ENCODE measurements around the gene MT1G.
"Not testable (repeated sequence)": the region's sequence is repeated elsewhere in the genome, so short reads cannot be mapped to it uniquely, and the experiment has no call there.

Gene MT1G

GRCh38 chr16:56634715-56635440 lies 33.0 kb downstream of the MT1G start:
- DNase-seq: no peak

GRCh38 chr16:56633535-56633934 lies 34.3 kb downstream of the MT1G start:
- DNase-seq: no peak

GRCh38 chr16:56632848-56633365 lies 35.0 kb downstream of the MT1G start:
- DNase-seq: no peak

GRCh38 chr16:56632156-56632847 lies 35.6 kb downstream of the MT1G start, which contains the start of gene MT1M:
TSS of gene MT1M (plus strand) at chr16:56632659. CDS start at chr16:56632732, 73 bp downstream.
- DNase-seq: no peak

- DNase-seq: no peak
These were observed 36.1 kb downstream of the MT1G start for GRCh38 chr16:56631832-56632155.

- no peak for DNase-seq
These were observed 36.7 kb downstream of the MT1G start for GRCh38 chr16:56631197-56631596.

- DNase-seq: no peak
These were observed 37.7 kb downstream of the MT1G start for GRCh38 chr16:56630134-56630533.

GRCh38 chr16:56629531-56629930 lies 38.3 kb downstream of the MT1G start:
- no peak for DNase-seq

GRCh38 chr16:56628486-56629350 lies 39.1 kb downstream of the MT1G start:
- DNase-seq: no peak

GRCh38 chr16:56626685-56627084 lies 41.2 kb downstream of the MT1G start:
- no peak for DNase-seq

- DNase-seq: no peak
These were observed 41.8 kb downstream of the MT1G start for GRCh38 chr16:56625943-56626654.

- DNase-seq: no peak
These were observed 42.5 kb downstream of the MT1G start, which contains the start of gene MT1E for GRCh38 chr16:56625140-56625942. TSS of gene MT1E (plus strand) at chr16:56625781. CDS start at chr16:56625852, 71 bp downstream.

GRCh38 chr16:56623637-56624036 lies 44.2 kb downstream of the MT1G start:
- no peak for DNase-seq

- DNase-seq: not testable (repeated sequence)
These were observed 44.7 kb downstream of the MT1G start for GRCh38 chr16:56623184-56623583.

GRCh38 chr16:56621665-56622445 lies 46.0 kb downstream of the MT1G start:
- not testable (repeated sequence) for DNase-seq

- DNase-seq: no peak
These were observed 47.4 kb downstream of the MT1G start for GRCh38 chr16:56620339-56620897.

- no peak for DNase-seq
These were observed 49.7 kb downstream of the MT1G start for GRCh38 chr16:56618138-56618537.

GRCh38 chr16:56617212-56618085 lies 50.4 kb downstream of the MT1G start:
- no peak for DNase-seq
